8988T (cell line): Measurements from ENCODE around the gene MICAL3.

Source experiments
- DNase-seq: peaks from one replicate; pipeline ENCODE4 v3.0.0; 2011

Gene MICAL3

GRCh38 chr22:17925431-17925841 lies 98.9 kb downstream of the MICAL3 start:
- DNase-seq = no peak

- DNase-seq = no peak
These were observed 99.5 kb downstream of the MICAL3 start for GRCh38 chr22:17924735-17925364.

GRCh38 chr22:17924076-17924475 lies 100.3 kb downstream of the MICAL3 start:
- no peak for DNase-seq

DNA sequence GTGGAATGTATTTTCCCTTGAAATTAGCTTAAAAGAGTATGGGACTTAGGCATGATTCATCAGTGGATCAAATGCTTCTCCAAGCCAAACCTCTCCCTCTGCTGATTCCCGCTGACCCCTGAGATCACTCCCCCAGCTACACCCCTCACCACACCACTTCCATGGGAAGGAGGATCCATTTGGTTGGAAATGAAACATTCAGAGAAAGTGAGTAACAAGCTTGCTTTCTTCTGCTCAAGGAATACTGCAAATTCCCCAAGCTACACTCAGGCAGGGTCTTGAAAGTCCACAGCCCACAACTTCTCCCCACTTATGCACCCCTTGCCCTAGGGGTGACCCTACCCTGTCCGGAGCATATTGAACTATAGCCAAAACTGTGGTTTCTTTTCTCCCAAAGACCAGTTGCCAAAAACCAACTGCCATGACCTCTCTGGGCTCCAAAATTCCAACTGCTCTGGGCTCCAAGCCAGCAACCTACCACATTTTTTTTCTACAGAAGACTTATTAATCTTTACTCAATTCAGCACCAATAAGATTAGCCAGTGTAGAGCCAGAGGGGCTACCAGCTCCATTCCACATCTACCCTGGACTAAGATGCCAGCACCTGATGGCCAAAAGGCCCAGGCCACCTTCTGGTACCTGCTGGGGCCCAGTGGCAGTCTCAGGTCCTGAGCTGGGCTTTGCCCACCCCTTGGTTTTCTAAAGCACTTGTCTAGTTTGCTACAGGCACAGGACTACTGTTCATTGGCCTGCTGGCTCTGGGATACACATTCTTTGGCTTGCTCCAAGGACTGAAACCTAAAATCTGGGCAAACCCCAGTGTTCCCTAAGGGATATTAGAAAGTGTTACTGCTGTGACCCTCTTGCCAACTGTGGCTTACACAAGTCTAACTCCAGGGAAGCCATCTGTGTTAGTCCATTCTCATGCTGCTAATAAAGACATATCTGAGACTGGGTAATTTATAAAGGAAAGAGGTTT lies 101.1 kb downstream of the MICAL3 start:
- no peak for DNase-seq

- no peak for DNase-seq
These were observed 102.2 kb downstream of the MICAL3 start for GRCh38 chr22:17921871-17922821.

DNA sequence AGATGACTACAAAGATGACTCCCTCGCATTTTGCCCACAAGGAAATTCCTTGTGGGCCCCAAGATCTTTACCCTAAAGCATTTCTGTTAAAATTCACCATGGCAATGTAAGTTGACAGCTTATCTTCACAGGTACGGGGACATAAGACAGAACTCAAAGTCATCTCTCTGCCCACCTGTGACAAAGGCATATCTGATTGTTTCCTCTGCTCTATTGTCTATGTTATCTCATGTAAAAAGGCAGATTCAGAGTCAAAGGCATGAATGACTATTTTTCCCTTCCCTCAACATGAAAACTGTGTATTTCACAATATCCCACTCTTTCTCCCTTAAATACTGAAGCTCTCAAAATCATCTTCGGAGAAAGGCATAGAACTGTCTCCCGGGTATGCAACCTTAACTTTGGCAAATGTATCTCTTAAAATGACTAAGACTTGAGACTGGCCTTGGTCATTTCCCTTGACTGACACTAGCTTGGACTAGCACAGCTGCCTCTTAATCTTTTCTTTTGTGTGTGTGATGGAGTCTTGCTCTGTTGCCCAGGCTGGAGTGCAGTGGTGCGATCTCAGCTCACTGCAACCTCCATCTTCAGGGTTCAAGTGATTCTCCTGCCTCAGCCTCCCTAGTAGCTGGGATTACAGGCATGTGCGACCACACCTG lies 103.2 kb downstream of the MICAL3 start:
- DNase-seq = no peak

DNA sequence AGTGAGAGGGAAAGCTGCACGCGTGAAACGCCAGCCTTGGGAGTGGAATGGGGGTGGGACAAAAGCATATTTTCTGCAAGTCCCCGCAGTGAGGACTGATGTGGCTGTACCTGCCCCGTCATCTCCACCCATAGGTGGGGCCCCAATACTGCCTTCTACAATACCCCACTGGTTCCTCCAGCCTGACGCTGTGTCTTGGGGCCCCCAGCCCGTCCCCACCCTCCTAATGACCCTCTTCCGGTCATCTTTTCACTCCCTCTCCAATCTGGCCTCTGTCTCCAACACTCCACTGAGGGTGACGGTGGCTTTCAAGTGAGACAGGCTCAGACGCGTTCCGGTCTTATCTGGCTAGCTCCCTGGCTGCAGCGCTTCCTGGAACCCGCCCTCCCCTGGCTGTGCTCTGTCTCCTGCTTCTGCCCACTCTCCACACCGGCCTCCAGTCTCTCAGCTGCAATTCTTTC lies 104.2 kb downstream of the MICAL3 start:
- no peak for DNase-seq

GRCh38 chr22:17919276-17920144 lies 104.9 kb downstream of the MICAL3 start:
- DNase-seq = no peak

DNA sequence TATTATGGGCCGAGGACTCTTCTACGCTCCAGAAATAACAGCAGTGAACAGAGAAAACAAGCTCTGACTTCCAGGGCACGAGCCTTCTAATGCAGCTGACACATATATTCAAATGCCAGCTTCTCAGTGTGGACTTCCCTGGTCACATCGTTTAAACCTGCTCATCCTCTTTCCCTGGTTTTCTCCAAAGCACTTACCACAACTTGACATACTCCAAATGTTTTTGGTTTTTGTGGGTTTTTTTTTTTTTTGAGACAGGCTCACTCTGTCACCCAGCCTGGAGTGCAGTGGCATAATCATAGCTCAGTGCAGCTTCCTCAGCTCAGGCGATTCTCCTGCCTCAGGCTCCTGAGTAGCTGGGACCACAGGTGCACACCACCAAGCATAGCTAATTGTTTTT lies 105.5 kb downstream of the MICAL3 start:
- no peak for DNase-seq

- no peak for DNase-seq
These were observed 106.8 kb downstream of the MICAL3 start for GRCh38 chr22:17917490-17917983.

DNA sequence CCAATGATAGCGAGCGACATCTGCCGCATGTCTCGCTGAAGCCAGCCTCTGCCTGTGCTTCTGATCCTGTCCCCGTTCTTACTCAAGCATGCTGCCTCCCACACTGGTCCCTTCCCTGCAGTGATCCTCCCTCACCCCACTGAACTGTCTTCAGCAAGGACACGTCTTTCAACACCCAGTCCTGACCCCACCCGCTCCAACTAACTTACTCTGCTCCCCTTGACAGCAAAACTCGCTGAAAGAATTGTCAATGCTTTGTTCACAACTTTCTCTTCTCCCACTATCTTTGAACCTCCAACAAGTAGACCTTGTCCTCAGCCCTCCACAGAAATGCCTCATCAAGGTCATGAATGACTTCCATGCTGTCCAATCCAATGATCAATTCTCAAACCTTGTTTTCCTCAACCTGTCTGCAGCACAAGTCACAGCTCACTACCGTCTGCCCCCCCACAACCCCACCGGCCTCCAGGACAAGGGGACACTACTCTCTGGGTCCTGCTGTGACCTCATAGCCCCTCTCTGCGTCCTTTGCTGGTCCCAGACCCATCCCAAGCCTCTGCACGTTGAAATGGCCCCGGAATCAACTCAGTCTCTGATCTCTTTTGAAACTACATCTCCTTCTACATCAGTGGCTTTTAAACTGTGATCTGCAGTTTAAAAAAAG lies 108.0 kb downstream of the MICAL3 start:
- no peak for DNase-seq

DNA sequence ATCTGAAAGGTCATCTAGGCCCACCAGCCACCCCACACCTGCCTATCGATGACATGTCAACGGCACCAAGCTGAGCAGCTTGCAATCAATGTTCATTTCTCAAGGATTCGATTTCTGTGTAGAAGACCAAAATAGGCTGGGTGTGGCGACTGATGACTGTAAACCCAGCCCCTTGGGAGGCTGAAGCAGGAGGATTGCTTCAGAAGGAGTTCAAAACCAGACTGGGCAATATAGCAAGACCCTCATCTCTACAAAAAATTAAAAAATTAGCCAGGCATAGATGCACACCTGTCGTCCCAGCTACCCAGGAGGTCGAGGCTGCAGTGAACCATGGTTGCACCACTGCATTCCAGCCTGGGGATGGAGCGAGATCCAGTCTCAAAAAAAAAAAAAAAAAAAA lies 108.7 kb downstream of the MICAL3 start:
- no peak for DNase-seq

DNA sequence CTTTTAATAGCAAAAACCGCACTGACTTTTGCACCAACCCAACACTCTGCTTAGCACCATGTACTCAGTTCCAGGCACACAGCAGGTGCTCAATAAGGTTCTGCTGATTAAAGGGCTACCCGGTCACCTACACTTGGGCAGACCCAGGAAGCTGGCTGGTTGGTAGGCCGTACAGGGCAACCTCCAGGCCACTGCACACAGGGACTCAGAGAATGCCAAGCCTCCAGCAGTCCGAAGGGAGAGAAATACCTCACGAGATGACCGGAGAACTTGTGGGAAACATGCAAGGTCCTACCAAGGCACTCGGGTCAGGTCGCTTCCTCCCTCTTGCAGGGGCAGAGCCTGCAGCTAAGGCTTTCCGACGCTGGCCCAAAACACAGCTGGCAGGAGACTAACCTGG lies 109.2 kb downstream of the MICAL3 start:
- no peak for DNase-seq

DNA sequence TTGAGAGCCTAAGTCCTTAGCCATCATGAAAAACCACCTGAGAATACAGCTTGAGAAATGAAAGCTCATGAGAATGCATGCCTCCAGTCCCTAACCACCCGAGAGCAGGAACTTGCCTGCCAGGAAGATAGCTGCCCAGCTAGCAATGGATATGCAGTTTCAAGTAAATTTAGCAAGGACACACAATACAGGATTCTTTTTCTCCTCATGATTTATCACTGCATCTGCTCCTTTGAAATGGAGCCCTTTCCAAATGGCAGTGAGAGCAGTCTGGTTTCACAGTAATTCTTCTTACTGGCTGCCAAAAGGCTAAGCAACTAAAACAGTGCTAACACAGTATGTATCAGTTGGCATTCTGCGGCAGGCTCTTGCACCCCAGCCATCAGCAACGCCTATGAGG lies 109.9 kb downstream of the MICAL3 start:
- no peak for DNase-seq

GRCh38 chr22:17913801-17914347 lies 110.5 kb downstream of the MICAL3 start:
- no peak for DNase-seq

GRCh38 chr22:17912945-17913721 lies 111.2 kb downstream of the MICAL3 start:
- DNase-seq = no peak

DNA sequence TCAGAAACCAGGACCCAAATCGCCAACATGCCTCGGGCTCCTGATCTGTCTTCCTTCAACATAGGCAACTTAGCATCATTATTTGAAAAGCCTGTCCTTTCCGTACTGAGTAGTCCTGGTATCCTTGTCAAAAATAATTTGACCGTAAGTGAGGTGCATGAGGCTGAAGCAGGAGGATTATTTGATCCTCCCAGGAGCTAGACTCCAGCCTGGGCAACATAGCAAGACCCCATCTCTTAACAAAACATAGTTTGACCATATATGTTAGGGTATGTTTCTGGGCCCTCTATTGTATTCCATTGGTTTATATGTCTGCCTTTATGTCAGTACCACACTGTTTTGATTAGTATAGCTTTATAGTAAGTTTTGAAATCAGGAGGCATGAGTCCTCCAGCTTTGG lies 112.5 kb downstream of the MICAL3 start:
- DNase-seq = no peak

- no peak for DNase-seq
These were observed 113.1 kb downstream of the MICAL3 start for GRCh38 chr22:17911312-17911705.

GRCh38 chr22:17910561-17911311 lies 113.6 kb downstream of the MICAL3 start:
- DNase-seq = no peak
